Measurements from ENCODE around the gene KLHL26.

KLHL26 gene

DNA sequence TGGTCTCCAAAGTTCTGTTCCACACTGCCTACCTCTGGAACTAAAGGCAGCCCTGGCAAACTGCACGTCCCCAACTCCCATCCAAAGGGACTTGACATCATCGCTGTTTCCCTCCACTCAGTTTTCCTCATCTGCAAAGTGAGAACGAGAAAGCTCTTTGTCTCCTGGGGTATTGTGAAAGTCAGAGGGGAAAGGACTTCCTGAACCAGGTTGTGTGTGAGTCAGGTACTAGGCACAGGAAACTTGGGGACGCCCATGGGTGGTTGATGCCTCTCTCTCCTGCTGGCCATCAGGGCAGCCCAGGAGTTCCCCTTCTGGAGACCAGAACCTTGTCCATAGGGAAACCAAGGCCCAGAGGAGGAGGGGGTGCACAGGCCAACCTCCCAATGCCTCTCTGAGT, 35.0 kb upstream of the KLHL26 start:
- DNase-seq, result no peak

DNA sequence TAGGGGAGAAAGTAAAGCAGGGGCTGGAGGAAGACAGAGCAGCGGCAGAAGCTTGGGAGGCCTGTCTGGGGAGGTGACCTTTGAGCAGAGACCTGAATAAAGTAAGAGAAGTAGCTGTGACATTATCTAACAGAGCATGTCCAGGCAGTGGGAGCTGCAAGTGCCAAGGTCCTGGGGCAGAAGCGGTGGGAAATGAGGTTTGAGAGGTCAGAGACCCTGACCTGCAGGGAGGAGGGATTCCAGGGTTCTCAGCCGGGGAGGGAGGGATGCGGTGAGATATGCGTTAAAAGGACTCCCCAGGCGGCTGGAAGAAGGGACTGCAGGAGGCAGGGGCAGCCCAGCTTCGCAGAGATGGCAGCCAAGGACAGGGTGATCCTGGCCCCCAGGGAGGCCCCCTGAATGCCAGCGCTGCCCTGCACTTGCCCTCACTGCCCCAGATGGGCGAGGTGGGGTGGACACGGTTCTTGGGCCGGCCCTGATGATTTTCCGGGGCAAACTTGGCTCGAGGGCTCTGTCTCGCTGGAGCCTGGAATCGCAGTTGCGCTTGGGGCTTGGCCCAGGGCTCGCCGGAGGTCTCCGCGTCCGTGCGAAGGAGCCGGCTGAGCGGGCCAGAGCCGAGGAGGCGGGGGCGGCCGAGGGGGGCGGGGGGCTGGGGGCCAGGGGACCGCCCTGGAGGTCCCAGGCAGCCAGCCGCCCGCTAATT, 33.4 kb upstream of the KLHL26 start:
- no peak for DNase-seq

DNA sequence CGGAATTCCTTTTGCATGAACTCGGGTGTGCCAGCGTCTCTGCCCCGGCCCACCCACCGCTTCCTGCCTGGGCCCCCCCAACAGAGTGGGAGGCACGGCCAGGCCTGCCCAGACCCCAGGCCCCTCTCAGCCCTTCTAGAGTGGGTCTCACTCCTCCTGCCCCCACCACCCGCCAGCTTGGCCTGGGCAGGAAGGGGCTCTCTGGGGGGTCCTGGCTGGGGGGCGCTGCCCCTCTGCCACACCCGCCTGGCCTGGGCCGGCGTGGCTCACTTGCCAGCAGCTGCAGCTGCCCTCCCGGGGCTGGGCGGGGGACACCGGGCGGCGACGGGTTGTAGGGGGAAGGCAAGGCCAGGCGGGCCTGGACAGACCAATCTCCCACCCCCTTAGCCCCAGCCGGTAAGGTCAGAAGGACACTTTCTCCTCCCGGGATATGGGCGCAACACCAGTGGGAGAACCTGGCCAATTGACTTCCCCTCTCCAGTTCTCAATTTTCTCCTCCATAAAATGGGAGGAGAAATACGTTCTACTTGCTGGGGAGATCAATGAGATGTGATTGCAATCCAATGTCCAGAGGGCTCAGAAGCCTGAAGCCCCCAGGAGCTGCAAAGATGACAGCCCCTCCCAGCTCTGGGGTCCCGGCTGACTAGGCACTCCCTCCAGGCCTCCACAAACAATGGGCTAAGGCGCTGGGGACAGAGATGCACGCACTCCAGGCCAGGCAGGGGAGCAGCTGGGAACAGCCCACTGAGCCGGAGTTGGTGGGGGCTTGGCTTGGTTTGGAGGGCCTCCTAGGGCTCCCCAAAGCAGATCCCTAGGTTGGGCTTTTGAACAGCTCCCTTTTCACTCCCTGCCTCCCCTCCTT, 32.6 kb upstream of the KLHL26 start:
- DNase-seq, result no peak

DNA sequence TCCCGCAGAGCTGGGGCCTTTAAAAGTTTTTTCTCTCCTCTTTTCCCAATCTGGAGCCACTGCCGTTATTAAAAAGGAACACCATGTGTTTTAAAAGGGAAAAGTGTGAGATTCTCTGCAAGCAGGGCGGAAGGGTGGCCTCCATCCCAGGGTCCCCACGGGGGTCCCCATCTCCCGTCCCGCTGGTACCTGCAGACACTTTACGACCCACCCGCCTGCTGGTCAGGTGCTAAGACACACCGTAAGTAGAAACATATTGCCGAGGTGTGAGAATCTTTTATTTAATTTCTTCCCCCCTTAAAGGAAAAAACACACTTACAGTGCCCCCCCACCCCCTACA, 32.0 kb upstream of the KLHL26 start:
- no peak for DNase-seq

- no peak for DNase-seq
Measured at GRCh38 chr19:18605196-18605545, 31.7 kb upstream of the KLHL26 start.

GRCh38 chr19:18605546-18606280, 31.1 kb upstream of the KLHL26 start:
- DNase-seq, result no peak

- no peak for DNase-seq
Measured at GRCh38 chr19:18606281-18607225, 30.3 kb upstream of the KLHL26 start, which contains the start of gene CRLF1. CRLF1 (minus strand) TSS chr19:18606799; CDS start chr19:18606656, 143 bp downstream.

- no peak for DNase-seq
Measured at GRCh38 chr19:18607226-18608101, 29.4 kb upstream of the KLHL26 start.

DNA sequence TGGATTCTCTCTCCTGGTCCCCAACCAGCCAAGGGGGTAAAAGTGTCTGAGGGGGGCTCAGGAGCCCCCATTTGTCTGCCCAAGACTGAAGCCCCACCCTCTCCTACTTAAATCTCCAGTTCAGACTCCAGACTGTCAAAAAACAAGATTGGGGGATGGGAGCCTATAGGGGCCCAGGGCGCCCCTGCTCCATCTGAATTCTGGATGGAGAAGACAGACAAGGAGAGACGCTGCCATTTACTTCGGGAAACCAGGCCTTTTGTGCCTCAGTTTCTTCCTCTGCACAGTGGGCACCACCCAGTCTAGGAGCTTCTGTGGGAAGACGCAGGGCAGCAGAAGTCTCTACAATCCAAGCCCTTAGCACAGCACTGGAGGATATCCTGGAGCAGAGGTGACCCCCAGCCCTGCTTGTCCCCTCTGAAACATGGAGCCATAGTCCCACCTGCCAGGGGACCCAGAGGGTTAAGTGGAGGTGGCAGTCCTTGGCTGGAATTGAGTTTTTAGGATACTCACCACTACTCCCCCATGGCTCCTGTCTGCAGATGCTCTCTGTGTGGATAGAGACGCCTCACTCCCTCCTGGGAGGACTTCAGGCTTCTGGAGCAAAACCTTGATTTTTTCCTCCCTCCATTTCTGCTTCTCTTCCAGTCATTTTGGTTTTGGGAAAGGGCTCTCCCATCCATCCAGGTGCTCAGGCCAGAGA, 28.6 kb upstream of the KLHL26 start:
- DNase-seq, result no peak

- DNase-seq, result no peak
Measured at GRCh38 chr19:18608805-18609716, 27.8 kb upstream of the KLHL26 start.

DNA sequence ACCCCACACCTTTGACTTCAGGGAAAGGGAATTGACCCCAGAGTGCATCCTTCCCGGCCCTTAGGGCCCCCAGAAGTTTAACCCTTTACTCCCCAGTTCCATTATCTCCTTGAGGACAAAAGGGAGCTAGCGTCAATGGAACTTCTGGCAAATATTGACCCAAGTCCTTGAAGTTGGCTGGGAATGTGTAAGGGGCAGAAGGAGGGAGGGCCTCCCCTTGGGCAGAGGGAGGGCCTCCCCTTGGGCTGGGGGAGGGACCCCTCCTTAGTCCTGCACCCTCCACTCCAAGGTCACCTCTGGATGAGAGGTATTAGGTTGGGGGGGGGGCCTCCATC, 27.1 kb upstream of the KLHL26 start:
- DNase-seq, result no peak

- no peak for DNase-seq
Measured at GRCh38 chr19:18610245-18610555, 26.6 kb upstream of the KLHL26 start.

- no peak for DNase-seq
Measured at GRCh38 chr19:18610556-18611326, 26.1 kb upstream of the KLHL26 start.

GRCh38 chr19:18611327-18612050, 25.3 kb upstream of the KLHL26 start:
- DNase-seq, result peak; percentile 39

DNA sequence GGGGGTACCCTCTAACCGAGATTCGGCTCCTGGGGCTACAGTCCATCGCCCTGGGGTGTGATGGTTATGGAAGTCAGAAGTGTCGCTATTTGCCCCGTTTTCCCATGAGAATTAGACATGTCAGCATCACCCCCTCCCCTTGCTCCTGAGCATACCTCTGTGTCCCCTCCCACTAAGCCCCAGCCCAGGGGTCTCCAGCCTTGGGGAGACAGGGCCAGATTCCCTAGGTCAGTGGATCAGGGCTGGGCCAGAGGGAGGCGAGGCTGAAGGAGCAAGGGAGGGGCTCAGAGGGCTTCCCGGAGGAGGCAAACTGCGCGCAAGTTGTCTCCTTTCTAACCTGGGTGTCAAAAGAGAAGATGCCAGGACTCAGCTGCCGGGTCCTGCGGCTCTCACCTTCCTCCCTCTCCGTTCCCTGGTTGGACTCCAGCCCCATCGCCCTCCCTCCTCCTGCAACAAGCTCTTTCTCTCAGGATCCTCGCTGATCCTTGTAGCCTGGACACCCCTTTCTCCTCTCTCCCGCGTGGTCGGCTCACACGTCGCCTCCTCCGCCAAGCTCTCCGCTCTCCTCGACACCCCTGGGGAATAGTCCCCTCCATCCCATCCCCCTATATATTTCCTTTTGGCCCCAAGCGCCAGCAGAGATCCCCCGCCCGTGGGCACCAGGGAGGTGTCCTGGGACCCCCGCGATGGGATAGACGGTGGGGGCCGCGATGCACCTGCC, 24.6 kb upstream of the KLHL26 start:
- DNase-seq, result no peak

- peak; percentile 71 for DNase-seq
Measured at GRCh38 chr19:18612772-18613588, 23.8 kb upstream of the KLHL26 start, which contains the start of gene TMEM59L. TMEM59L (plus strand) TSS chr19:18612870; CDS start chr19:18612959, 89 bp downstream.
